Measurements from ENCODE around the gene C11orf98.
"Not testable (repeated sequence)": the region's sequence is repeated elsewhere in the genome, so short reads cannot be mapped to it uniquely, and the experiment has no call there.

Gene C11orf98

DNA sequence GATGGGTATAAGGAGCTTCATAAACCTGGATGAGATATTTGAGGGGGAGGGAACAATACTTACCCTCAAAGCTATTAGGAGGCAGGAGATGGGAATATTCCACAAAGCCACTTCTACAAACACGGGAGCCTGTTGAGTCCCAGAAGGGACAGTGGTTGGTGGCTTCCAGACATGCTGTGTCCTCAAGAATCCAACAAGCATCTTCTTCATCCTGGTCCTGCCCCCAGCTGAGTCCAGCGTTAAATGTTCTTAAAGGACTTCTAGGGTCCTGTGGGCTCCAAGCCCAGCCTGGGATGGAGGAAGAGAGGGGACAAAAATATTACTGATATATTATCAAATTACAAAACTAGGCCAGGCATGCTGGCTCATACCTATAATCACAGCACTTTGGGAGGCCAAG lies 2.5 kb upstream of the C11orf98 start:
- TF ChIP-seq TAF1 (IDR thresholded peaks at IDR 0.05; ENCODE audit: borderline replicate concordance, low read depth, low read length) (no peak), POLR2AphosphoS5 (IDR thresholded peaks at IDR 0.05; ENCODE audit: low read depth, low read length) (no peak), POLR2A (IDR thresholded peaks at IDR 0.05; ENCODE audit: low read depth, low read length) (no peak)
- FAIRE-seq (no peak), DNase-seq (ENCODE audit: insufficient read length) (no peak)

DNA sequence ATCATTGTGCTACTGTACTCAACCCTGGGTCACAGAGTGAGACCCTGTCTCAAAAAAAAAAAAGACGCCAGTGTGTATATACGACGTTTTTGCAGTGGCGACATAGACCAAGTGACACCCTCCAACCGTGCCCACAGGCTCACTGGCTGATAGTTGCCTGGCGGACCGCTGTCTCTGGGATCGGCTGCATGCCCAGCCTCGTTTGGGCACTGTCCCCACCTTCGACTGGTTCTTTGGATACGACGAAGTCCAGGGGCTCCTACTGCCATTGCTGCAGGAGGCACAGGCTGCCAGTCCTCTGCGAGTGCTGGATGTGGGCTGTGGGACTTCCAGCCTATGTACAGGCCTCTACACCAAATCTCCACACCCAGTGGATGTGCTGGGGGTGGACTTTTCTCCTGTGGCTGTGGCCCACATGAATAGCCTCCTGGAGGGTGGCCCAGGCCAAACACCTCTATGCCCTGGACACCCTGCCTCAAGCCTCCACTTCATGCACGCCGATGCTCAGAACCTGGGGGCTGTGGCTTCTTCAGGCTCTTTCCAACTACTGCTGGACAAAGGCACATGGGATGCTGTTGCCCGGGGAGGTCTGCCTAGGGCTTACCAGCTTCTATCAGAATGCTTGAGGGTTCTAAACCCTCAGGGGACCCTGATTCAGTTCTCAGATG lies 1.4 kb upstream of the C11orf98 start:
- no peak for FAIRE-seq
- TF ChIP-seq TAF1 (IDR thresholded peaks at IDR 0.05; ENCODE audit: borderline replicate concordance, low read depth, low read length): no peak
- peak; percentile 37 for TF ChIP-seq POLR2A (IDR thresholded peaks at IDR 0.05; ENCODE audit: low read depth, low read length)
- TF ChIP-seq POLR2AphosphoS5 (IDR thresholded peaks at IDR 0.05; ENCODE audit: low read depth, low read length): peak; percentile 69
- no peak for DNase-seq (ENCODE audit: insufficient read length)

DNA sequence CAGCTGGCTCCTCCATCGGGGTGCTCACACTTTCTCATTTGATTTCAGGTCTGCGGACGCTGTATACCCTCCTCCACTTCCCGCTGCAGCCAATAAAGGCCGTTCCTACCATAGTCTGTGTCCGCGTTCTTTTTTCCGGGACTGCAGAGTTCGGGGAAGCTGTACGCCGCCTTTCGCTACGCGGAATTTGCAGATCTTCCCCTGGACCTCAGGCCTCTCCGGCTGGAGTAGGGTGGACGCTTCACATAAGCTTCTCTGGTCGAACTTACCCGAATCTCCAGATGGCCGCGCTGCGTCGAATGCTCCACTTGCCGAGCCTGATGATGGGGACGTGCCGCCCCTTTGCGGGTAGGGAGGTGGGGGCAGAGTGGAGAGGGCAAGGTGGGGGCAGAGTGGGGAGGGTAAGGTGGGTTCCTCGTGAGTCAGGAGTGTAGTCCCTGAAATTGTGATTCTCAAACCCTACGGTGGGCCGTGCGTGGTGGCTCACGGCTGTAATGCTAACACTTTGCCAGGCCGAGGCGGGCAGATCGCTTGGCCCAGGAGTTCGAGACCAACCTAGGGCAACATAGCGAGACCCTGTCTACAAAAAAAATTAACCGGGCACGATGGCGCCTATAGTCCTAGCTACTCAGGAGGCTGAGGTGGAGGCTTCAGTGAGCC lies 719 bp upstream of the C11orf98 start:
- FAIRE-seq (peak; percentile 21), DNase-seq (ENCODE audit: insufficient read length) (no peak)
- peak; percentile 53; the same call in 1 of the 2 replicates for TF ChIP-seq TAF1 (IDR thresholded peaks at IDR 0.05; ENCODE audit: borderline replicate concordance, low read depth, low read length)
- TF ChIP-seq POLR2AphosphoS5 (IDR thresholded peaks at IDR 0.05; ENCODE audit: low read depth, low read length): no peak; the same call in 1 of the 2 replicates
- no peak for TF ChIP-seq POLR2A (IDR thresholded peaks at IDR 0.05; ENCODE audit: low read depth, low read length)

DNA sequence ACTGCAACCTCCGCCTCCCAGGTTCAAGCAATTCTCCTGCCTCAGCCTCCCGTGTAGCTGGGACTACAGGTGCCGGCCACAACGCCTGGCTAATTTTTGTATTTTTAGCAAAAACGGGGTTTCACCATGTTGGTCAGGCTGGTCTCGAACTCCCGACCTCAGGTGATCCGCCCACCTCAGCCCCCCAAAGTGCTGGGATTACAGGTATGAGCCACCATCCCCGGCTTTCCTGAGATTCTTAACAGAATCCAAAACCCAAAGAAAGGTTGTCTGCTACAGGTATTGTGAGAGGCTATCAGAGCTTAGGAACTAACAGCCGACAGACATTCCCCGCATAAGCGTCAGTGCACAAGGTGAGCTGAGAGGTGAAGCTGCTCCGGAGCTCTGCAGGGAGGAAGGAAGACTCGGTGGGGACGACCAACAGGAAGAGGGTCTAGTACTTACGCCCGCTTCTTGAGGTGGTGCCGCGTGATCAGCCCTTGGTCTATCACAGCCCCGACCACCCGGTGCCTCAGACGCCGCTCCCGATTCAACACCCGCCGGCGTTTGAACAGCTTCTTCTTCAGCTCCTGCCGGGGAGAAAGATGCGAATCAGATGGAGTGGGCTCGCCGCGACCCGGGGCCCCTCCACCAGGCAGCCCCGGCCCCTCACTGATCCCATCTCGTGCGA lies 470 bp downstream of the C11orf98 start:
- DNase-seq (ENCODE audit: insufficient read length): peak; percentile 53
- peak; percentile 38 for FAIRE-seq
- TF ChIP-seq TAF1 (IDR thresholded peaks at IDR 0.05; ENCODE audit: borderline replicate concordance, low read depth, low read length) (peak; percentile 50; the same call in 1 of the 2 replicates), POLR2A (IDR thresholded peaks at IDR 0.05; ENCODE audit: low read depth, low read length) (no peak)

DNA sequence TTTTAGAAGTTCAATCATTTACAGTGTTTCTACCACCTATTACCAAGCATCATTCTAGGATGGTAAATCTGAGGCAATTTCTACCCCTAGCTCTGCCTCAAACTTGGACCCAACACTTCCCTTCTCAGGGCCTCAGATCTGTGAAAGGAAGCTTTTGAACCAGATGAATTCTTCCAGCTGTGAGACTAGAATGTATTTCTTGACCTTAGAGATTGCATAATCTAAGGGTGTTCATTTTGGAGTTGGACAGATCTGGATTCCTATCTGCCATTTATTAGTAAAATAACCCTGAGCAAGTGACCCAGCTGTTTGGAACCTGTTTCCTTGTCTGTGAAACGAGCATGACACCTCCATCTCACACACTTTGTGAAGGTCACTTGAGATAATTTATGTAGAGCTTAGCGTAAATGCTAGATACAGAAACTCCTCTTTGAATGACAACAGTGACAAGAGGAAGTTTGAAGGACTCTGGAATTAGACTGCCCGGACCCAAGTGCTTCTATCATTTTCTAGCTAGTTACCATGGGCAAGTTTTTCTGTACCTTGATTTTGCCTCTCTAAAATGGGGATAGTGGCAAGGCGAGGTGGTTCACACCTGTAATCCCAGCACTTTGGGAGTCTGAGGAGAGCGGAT lies 8.1 kb downstream of the C11orf98 start:
- DNase-seq (ENCODE audit: insufficient read length) (no peak), FAIRE-seq (no peak)
- no peak for TF ChIP-seq POLR2AphosphoS5 (IDR thresholded peaks at IDR 0.05; ENCODE audit: low read depth, low read length)
- TF ChIP-seq POLR2A (IDR thresholded peaks at IDR 0.05; ENCODE audit: low read depth, low read length): no peak
- TF ChIP-seq TAF1 (IDR thresholded peaks at IDR 0.05; ENCODE audit: borderline replicate concordance, low read depth, low read length): no peak

DNA sequence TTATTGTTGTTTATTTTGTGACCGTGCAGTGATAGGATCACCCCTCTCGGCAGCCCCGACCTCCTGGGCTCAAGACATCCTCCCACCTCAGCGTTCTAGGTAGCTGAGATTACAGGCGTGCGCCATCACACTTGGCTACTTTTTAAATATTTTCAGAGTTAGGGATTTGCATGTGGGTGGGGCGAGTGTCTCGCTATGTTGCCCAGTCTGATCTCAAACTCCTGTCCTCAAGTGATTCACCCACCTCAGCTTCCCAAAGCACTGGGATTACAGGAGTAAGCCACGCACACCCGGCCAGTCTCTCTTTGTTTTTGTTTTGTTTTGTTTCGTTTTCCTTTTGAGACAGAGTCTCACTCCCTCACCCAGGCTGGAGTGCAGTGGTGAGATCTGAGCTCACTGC lies 10.7 kb downstream of the C11orf98 start:
- peak; percentile 50 for FAIRE-seq
- no peak for TF ChIP-seq POLR2AphosphoS5 (IDR thresholded peaks at IDR 0.05; ENCODE audit: low read depth, low read length)
- TF ChIP-seq TAF1 (IDR thresholded peaks at IDR 0.05; ENCODE audit: borderline replicate concordance, low read depth, low read length): no peak
- no peak for TF ChIP-seq POLR2A (IDR thresholded peaks at IDR 0.05; ENCODE audit: low read depth, low read length)
- DNase-seq (ENCODE audit: insufficient read length): no peak

DNA sequence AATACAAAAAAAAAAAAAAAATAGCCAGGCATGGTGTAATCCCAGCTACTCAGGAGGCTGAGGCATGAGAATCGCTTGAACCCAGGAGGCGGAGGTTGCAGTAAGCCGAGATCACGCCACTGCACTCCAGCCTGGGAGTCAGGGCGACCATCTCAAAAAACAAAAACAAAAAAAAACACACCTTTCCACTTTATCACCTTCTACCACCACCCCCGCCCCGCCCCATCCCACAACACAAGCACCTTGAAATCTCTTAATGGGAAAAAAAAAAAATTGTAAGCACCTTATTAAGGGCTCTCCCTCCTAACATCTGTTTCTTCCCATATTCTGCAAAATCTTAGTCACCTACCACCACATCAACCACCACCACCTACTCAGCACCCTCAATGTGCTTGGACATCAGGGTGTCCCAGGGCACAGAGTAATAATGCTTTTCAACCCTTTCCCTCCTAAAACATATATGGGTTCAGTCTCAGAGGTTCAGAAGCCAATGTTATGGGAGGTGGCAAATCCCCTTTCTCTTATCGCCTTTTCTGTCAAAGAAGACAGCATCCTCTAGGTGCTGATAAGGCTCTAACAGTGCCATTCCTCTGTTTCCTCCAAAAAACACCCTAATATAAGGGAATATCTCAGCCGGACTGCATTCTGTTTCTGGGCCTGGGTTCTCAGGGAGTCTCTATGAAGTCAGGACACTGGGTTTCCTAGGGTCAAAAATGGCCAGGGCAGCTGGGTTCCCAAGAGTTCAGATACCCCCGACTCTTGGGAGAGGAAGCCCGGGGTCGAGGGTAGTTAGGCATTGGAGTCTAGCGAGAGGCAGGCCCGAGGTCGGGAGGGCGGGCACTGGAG lies 12.6 kb downstream of the C11orf98 start:
- no peak for TF ChIP-seq POLR2A (IDR thresholded peaks at IDR 0.05; ENCODE audit: low read depth, low read length)
- TF ChIP-seq POLR2AphosphoS5 (IDR thresholded peaks at IDR 0.05; ENCODE audit: low read depth, low read length): no peak
- DNase-seq (ENCODE audit: insufficient read length): no peak
- FAIRE-seq: peak; percentile 62

DNA sequence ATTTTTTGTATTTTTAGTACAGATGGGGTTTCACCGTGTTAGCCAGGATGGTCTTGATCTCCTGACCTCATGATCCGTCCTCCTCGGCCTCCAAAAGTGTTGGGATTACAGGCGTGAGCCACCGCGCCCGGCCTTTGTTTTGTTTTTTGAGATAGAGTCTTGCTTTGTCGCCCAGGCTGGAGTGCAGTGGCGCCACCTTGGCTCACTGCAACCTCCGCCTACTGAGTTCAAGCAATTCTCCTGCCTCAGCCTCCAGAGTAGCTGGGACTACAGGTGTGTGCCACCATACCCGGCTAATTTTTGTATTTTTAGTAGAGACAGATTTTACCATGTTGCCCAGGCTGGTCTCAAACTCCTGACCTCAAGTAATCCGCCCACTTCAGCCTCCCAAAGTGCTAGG lies 14.7 kb downstream of the C11orf98 start:
- FAIRE-seq; DNase-seq (ENCODE audit: insufficient read length): not testable (repeated sequence)

DNA sequence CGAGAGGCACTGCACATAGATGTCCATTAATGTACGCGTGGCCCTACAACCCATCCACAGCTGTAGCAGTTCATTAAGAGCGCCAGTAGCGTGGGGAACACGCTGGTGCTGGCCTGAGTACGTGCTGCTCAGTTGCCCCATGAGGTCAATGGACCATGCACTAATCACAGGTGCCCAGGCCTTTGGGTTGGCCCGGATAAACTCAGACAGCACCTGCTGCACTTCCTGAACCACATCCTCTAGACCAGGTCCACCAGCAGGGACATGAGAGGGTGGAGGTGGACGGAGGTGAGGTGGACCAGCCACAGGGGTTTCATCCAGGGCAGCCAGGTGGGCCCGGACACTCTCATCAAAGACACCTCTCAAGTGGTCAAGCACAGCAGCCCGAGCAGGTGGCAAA lies 15.5 kb downstream of the C11orf98 start:
- no peak for TF ChIP-seq TAF1 (IDR thresholded peaks at IDR 0.05; ENCODE audit: borderline replicate concordance, low read depth, low read length)
- no peak for TF ChIP-seq POLR2AphosphoS5 (IDR thresholded peaks at IDR 0.05; ENCODE audit: low read depth, low read length)
- no peak for TF ChIP-seq POLR2A (IDR thresholded peaks at IDR 0.05; ENCODE audit: low read depth, low read length)
- DNase-seq (ENCODE audit: insufficient read length) (no peak), FAIRE-seq (no peak)

DNA sequence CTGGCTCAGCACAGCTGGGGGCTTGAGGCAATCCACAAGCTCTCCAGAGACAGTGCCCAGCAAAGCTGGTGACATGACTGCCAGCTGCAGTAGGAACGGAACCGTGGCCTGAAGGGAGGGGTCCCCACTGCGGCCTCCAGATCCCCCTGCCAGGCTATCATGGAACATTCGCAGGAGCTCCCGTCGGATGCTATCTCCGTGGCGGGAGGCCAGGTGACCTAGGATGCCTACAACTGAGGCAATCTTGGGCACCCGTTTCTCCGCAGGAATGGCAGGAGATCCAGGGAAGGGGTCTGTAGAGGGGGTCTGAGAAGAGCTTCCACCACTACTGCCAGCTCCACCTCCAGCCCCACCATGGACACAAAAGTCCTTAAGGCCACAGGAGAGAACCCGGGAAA lies 16.0 kb downstream of the C11orf98 start:
- no peak for FAIRE-seq
- no peak for TF ChIP-seq POLR2A (IDR thresholded peaks at IDR 0.05; ENCODE audit: low read depth, low read length)
- no peak for TF ChIP-seq POLR2AphosphoS5 (IDR thresholded peaks at IDR 0.05; ENCODE audit: low read depth, low read length)
- TF ChIP-seq TAF1 (IDR thresholded peaks at IDR 0.05; ENCODE audit: borderline replicate concordance, low read depth, low read length): no peak

More for the DNA sequence above, 16.0 kb downstream of the C11orf98 start:
- DNase-seq (ENCODE audit: insufficient read length): no peak
